SH-SY5Y (cell line): ENCODE results near the gene DYRK1A.

Experiments used
- GATA2 ChIP-seq: IDR thresholded peaks from 2 replicates; pipeline ENCODE4 v1.6.1; 2011; ENCODE audit warnings: mild to moderate bottlenecking, low read depth, low read length
- GATA3 ChIP-seq: IDR thresholded peaks from 2 replicates; pipeline ENCODE4 v1.6.1; 2011; ENCODE audit warnings: low read depth, mild to moderate bottlenecking, low read length, moderate library complexity

DNA sequence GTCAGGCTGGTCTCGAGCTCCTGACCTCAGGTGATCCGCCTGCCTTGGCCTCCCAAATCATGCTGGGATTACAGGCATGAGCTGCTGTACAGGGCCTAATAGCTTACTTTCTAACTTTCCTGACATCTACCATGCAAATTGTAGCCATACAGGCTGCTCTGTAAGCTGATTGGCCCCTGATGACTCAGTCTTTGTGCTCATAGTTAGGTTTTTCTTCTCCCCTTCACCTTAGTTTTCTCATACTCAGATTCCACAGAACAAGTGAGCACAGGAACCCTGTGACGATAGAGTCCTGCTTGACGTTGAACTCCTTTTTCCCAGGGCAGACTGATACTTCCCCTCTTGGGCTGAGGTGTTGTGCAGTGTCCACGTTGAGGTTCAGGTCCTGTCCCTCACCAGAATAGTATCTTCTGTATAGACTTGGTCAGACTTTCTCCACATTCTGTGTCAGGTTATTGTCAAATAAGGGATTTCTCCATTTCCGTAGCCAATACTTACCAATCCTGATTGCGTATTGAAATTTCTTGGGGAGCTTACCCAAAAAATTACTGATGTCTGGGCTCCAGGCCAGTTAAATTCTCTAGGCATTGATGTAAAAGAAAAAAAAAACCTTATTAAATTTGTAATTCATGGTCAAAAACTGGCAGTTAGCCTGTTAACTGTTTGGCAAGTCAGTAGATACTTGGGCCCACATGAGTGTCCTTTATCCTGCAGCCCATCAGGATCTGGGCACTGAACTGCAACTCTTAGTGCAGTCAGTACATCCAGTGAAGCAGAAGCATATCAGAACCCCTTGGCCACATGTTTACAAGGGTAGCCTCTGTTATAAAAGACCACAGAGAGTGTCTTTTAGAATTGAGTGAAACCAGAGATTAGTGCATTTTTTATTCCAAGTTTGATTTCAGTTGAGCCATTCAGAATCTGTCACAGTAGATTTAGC, 118.2 kb downstream of the DYRK1A start:
- no peak for TF ChIP-seq GATA2
- no peak for TF ChIP-seq GATA3
